Epithelial cell of esophagus (primary cell): Measurements from ENCODE around the gene FCN2.
"Not testable (repeated sequence)": the region's sequence is repeated elsewhere in the genome, so short reads cannot be mapped to it uniquely, and the experiment has no call there.

ENCODE experiments used
- DNase-seq: peaks from one replicate; pipeline ENCODE4 v3.0.0; 2010; ENCODE audit warnings: low read depth
- H3K4me3 ChIP-seq: 2 replicates; pipeline ENCODE4 v1.5.1; 2011; ENCODE audit warnings: mild to moderate bottlenecking, low read length, control low read depth
- TF ChIP-seq, protein P1 (sequence below): IDR thresholded peaks from 2 replicates; pipeline ENCODE4 v1.5.1; 2011; ENCODE audit warnings: low read depth, mild to moderate bottlenecking, low read length, control low read depth, inconsistent platforms; ENCODE audit not compliant: insufficient read depth; ENCODE audit errors: missing control alignments

The FCN2 gene

DNA sequence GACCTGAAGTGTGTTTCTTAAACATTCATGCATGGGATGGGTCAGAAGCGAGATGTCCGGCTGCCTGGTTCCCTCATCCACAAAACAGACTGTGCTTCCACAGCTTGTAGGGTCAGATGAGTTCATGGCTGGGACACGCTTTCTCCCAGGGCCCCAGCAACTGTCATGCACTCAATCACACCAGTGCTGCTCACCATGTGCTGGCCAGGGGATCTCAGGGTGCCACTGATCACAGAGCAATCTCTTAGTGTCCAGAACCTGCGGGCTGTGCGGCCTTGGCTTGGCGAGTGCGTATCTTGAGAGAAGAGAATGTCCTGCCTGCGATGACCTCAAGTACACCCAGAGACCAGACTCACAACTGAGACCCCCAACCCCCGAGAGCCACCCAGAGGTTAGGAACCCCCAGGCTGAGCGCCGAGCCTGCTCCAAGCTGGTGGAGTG lies 26.0 kb upstream of the FCN2 start:
- TF ChIP-seq, protein P1, sequence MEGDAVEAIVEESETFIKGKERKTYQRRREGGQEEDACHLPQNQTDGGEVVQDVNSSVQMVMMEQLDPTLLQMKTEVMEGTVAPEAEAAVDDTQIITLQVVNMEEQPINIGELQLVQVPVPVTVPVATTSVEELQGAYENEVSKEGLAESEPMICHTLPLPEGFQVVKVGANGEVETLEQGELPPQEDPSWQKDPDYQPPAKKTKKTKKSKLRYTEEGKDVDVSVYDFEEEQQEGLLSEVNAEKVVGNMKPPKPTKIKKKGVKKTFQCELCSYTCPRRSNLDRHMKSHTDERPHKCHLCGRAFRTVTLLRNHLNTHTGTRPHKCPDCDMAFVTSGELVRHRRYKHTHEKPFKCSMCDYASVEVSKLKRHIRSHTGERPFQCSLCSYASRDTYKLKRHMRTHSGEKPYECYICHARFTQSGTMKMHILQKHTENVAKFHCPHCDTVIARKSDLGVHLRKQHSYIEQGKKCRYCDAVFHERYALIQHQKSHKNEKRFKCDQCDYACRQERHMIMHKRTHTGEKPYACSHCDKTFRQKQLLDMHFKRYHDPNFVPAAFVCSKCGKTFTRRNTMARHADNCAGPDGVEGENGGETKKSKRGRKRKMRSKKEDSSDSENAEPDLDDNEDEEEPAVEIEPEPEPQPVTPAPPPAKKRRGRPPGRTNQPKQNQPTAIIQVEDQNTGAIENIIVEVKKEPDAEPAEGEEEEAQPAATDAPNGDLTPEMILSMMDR, result no peak
- DNase-seq, result no peak
- H3K4me3 ChIP-seq, result no peak overlapping the region

DNA sequence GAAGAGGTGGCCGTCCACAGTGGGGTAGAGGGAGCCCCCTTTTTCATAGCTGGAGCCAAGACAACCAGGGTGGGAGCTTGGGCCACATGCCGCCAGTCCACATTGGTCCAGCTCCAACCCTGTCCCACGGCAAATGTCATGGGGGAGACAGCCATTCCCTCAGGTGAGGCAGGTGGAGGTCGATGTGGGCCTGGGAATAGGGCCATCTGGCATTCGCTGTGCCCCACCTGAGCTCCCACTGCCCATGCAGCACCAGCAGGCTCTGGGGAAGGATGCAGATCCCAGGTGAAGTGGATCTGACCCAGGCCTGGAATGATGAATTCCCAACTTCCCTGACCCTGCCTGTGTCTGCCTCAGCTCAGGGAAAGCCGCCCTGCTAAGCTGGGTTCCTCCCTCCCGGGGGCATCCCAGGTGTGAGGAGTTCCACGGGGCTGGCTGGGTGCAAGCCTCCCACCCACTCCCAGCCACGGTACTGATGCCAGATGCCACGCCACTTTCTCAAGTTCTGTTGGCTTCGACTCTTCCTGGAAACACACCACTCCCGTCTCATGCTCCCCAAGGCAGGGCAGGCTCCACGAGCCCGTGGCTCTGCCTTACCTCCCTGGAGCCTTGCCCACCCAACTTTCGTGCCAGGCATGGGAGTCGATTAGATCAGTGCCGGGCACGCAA lies 25.2 kb upstream of the FCN2 start:
- TF ChIP-seq, protein P1, result no peak
- no peak for DNase-seq
- H3K4me3 ChIP-seq, result no peak overlapping the region

DNA sequence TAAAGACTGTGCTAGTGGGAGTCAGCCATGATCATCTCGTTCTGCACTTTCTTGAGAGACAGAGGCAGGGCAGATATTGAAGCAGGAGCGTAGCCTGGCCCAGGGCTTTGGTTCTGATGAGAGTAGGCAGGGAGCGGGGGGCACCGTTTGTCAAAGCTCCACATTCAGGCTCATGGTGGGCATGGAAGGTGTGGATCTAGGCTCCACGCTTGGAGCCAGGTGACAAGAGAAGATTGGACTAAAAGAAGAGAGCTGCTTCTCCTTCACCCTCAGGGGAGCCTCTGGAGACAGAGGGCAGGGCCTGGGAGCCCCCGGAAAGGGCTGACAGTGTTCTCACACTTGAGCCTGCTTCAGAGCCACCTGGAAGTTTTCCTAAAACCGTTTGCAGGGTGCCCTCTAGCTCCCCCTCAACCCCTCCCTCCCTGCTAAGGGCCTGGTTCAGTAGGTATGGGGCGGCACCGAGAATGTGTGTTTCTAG lies 24.7 kb upstream of the FCN2 start:
- no peak for DNase-seq
- no peak overlapping the region for H3K4me3 ChIP-seq
- TF ChIP-seq, protein P1, result no peak

DNA sequence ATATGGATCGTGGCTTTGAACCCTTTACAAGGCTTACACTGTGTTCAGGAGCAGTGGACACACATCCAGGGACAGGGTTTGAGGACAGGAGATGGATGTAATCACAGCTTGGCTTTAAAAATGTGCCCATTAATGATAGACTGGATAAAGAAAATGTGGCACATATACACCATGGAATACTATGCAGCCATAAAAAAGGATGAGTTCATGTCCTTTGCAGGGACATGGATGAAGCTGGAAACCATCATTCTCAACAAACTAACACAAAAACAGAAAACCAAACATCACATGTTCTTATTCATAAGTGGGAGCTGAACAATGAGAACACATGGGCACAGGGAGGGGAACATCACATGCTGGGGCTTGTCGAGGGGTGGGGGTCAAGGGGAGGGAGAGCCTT lies 23.2 kb upstream of the FCN2 start:
- not testable (repeated sequence) for DNase-seq, H3K4me3 ChIP-seq

DNA sequence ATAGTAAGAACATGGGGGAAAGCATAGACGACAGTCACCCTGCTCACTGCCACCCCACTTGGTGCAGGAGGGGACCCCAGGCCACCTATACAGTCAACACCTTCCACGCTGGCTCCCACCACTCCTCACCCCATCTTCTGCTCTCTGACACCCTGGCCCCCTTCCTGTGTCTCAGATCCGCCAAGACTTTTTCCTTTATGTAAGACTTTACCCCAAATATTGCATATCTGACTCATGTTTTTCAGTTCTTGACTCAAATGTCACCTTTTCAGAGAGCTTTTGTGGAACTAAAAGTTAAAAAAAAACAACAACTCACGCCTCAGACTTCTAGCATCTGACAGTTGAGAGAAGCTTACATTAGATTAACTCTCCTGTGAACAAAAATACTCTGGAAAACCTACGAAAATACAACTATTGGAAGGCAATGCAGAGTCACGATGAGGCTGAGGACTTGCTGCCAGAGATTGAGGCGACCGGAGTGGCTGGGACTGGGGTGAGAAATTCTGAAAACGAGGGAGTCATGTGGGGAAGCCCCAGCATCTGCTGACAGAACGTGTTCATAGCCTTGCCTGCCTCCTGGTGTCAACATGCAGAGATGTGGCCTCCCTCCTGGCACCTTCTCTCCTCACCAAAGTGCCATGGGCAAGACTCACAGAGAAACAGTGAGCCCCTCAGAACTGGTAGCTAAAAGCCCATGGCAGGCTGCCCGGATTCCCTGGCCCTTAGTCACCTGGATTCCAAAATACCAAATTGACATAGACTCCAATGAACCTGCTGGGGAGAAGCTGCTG lies 22.4 kb upstream of the FCN2 start:
- TF ChIP-seq, protein P1, result no peak
- H3K4me3 ChIP-seq, result no peak overlapping the region
- no peak for DNase-seq

DNA sequence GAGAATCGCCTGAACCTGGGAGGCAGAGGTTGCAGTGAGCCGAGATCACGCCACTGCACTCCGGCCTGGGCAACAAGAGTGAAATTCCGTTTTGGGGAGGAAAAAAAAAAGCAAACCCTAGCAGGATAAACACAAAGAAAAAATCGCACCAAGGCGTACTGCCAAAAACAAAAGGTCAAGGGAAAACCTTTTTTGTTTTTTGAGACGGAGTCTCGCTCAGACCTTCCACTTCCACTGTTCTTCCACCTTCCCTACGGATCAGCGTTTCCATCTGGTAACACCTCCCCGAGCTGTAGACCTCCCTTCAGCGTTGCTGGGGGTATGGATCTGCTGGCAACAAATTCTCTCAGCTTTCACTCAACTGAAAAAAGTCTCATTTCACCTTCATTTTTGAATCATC lies 20.1 kb upstream of the FCN2 start:
- TF ChIP-seq, protein P1, result no peak
- DNase-seq, result no peak
- H3K4me3 ChIP-seq, result no peak overlapping the region

DNA sequence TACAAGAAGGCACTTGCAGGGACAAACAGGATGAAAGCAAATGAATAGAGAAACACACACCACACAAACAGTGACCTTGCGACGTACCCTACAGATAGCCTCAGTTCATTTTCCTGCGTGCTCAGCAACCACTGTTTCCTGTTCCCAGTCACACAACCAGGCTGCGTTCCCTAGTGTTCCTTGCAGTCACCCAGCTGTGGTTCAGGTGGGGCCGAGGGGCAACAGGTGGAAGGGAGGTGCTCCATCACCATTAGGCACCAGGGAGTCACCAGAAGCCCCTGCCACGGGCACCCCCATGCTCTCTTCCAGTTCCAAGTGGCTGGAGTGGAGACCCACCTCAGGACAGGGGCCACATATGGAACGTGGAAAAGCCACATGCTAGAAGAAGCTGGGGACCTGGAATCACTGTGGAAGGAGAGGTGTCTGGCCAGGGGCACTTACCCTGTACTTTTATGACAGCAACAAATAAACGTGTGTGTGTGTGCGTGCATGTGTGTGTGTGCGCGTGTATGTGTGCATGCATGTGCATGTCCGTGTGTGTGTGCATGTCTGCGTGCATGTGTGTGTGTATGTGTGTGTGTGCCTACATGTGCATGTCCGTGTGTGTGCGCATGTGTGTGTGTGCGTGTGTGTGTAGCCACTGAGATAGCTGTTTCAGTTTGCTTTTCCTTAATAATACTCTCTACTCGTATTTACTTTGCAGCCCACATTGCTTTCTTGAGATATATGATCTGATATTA lies 18.8 kb upstream of the FCN2 start:
- H3K4me3 ChIP-seq, result no peak overlapping the region
- DNase-seq, result no peak
- TF ChIP-seq, protein P1, result no peak
